ENCODE data around the gene OR2L2.
"Not testable (repeated sequence)": the region's sequence is repeated elsewhere in the genome, so short reads cannot be mapped to it uniquely, and the experiment has no call there.

Gene OR2L2

GRCh38 chr1:248047008-248047407 is 17.1 kb downstream of the OR2L2 start:
- no peak for TF ChIP-seq CTCF (IDR thresholded peaks at IDR 0.05)
- Histone ChIP-seq H3K9ac (no peak overlapping the region), H3K4me3 (ENCODE audit: low read depth, low read length) (no peak overlapping the region), H3K9me3 (ENCODE audit: control insufficient read depth, low read length) (no peaks in the 10 kb centered on the region), H3K36me3 (ENCODE audit: control insufficient read depth, insufficient read depth, low read length) (no peaks in the 10 kb centered on the region), H3K4me1 (no peaks in the 10 kb centered on the region), H3K27ac (no peak overlapping the region), H3K79me2 (no peaks in the 10 kb centered on the region), H3K4me2 (ENCODE audit: low read length) (no peak overlapping the region), H3K27me3 (ENCODE audit: control insufficient read depth, insufficient read depth, low read length) (no peaks in the 10 kb centered on the region), H2AFZ (no peak overlapping the region)

- no peaks in the 10 kb centered on the region for H3K4me1 ChIP-seq
- H3K27me3 ChIP-seq (ENCODE audit: control insufficient read depth, insufficient read depth, low read length): no peaks in the 10 kb centered on the region
- H3K27ac ChIP-seq: no peak overlapping the region
- no peaks in the 10 kb centered on the region for H3K36me3 ChIP-seq (ENCODE audit: control insufficient read depth, insufficient read depth, low read length)
- no peak for TF ChIP-seq CTCF (IDR thresholded peaks at IDR 0.05)
- no peak overlapping the region for H2AFZ ChIP-seq
- H3K9ac ChIP-seq: no peak overlapping the region
- no peak overlapping the region for H3K4me3 ChIP-seq (ENCODE audit: low read depth, low read length)
- no peaks in the 10 kb centered on the region for H3K9me3 ChIP-seq (ENCODE audit: control insufficient read depth, low read length)
- no peaks in the 10 kb centered on the region for H3K79me2 ChIP-seq
- H3K4me2 ChIP-seq (ENCODE audit: low read length): no peak overlapping the region
Observed at GRCh38 chr1:248054671-248055070, 24.8 kb downstream of the OR2L2 start.

GRCh38 chr1:248055261-248055660 is 25.4 kb downstream of the OR2L2 start:
- TF ChIP-seq CTCF (IDR thresholded peaks at IDR 0.05): no peak
- Histone ChIP-seq H3K79me2 (no peaks in the 10 kb centered on the region), H3K9me3 (ENCODE audit: control insufficient read depth, low read length) (no peaks in the 10 kb centered on the region), H3K27me3 (ENCODE audit: control insufficient read depth, insufficient read depth, low read length) (no peaks in the 10 kb centered on the region), H3K4me2 (ENCODE audit: low read length) (no peak overlapping the region), H3K4me1 (no peaks in the 10 kb centered on the region), H2AFZ (no peak overlapping the region), H3K36me3 (ENCODE audit: control insufficient read depth, insufficient read depth, low read length) (no peaks in the 10 kb centered on the region), H3K4me3 (ENCODE audit: low read depth, low read length) (no peak overlapping the region), H3K27ac (no peak overlapping the region), H3K9ac (no peak overlapping the region)

GRCh38 chr1:248065071-248065470 is 35.2 kb downstream of the OR2L2 start:
- H2AFZ ChIP-seq: no peak overlapping the region
- no peaks in the 10 kb centered on the region for H3K4me1 ChIP-seq
- no peaks in the 10 kb centered on the region for H3K36me3 ChIP-seq (ENCODE audit: control insufficient read depth, insufficient read depth, low read length)
- no peaks in the 10 kb centered on the region for H3K9me3 ChIP-seq (ENCODE audit: control insufficient read depth, low read length)
- no peak overlapping the region for H3K4me3 ChIP-seq (ENCODE audit: low read depth, low read length)
- TF ChIP-seq CTCF (IDR thresholded peaks at IDR 0.05): no peak
- H3K27me3 ChIP-seq (ENCODE audit: control insufficient read depth, insufficient read depth, low read length): no peaks in the 10 kb centered on the region
- no peaks in the 10 kb centered on the region for H3K79me2 ChIP-seq
- H3K4me2 ChIP-seq (ENCODE audit: low read length): no peak overlapping the region
- H3K27ac ChIP-seq: no peak overlapping the region
- no peak overlapping the region for H3K9ac ChIP-seq

- no peaks in the 10 kb centered on the region for H3K79me2 ChIP-seq
- no peaks in the 10 kb centered on the region for H3K4me1 ChIP-seq
- no peak overlapping the region for H3K4me3 ChIP-seq (ENCODE audit: low read depth, low read length)
- H2AFZ ChIP-seq: no peak overlapping the region
- H3K9ac ChIP-seq: no peak overlapping the region
- TF ChIP-seq CTCF (IDR thresholded peaks at IDR 0.05): no peak
- H3K4me2 ChIP-seq (ENCODE audit: low read length): no peak overlapping the region
- no peak overlapping the region for H3K27ac ChIP-seq
- H3K36me3 ChIP-seq (ENCODE audit: control insufficient read depth, insufficient read depth, low read length): no peaks in the 10 kb centered on the region
- no peaks in the 10 kb centered on the region for H3K9me3 ChIP-seq (ENCODE audit: control insufficient read depth, low read length)
- no peaks in the 10 kb centered on the region for H3K27me3 ChIP-seq (ENCODE audit: control insufficient read depth, insufficient read depth, low read length)
Observed at GRCh38 chr1:248065604-248066003, 35.7 kb downstream of the OR2L2 start.

GRCh38 chr1:248083864-248084263 is 54.0 kb downstream of the OR2L2 start:
- H3K27me3 ChIP-seq (ENCODE audit: control insufficient read depth, insufficient read depth, low read length); H3K27ac ChIP-seq; H3K4me3 ChIP-seq (ENCODE audit: low read depth, low read length); H3K36me3 ChIP-seq (ENCODE audit: control insufficient read depth, insufficient read depth, low read length); H3K9me3 ChIP-seq (ENCODE audit: control insufficient read depth, low read length); H2AFZ ChIP-seq; H3K79me2 ChIP-seq; H3K4me1 ChIP-seq; H3K4me2 ChIP-seq (ENCODE audit: low read length); H3K9ac ChIP-seq: not testable (repeated sequence)

Data from parathyroid adenoma (tissue), 2 donors.